Lower leg skin (tissue), 4 donors: ENCODE measurements around the gene PAXX. TPM values are rescaled to one million over a fixed set of nuclear protein-coding genes. Genes with fewer than 3 reads are reported as not detected.

ENCODE experiments used
- DNase-seq, 2 donors: peaks; one replicate each; pipeline ENCODE4 v3.0.0-alpha.2; 2019; ENCODE audit warnings: low spot score in 2 of 2
- H3K4me3 ChIP-seq: fragments of 200-600 bp; sonication (generic); 2 replicates; pipeline ENCODE4 v1.5.1; 2017; ENCODE audit warnings: mild to moderate bottlenecking, low read depth; ENCODE audit not compliant: poor library complexity, severe bottlenecking
- POLR2A ChIP-seq, 2 donors: fragments of 450-650 bp; IDR thresholded peaks; one replicate each; pipeline ENCODE4 v1.6.1; 2016 to 2017; ENCODE audit warnings: antibody characterized with exemption in 2 of 2, mild to moderate bottlenecking in 1 of 2, moderate library complexity in 1 of 2
- WGBS, 2 donors: methylation state at CpG; one replicate each; pipeline ENCODE4 v1.1.5; 2018; 5-methylcytosine and 5-hydroxymethylcytosine counted together
- intact Hi-C: fragments of 100-400 bp; cut with DNase I; formaldehyde crosslinking; loops from one replicate; pipeline ENCODE4 v1.15.0; 2023; ENCODE audit warnings: low total_unique reads
- total RNA-seq, 4 donors: library from RNA; depleted of rRNA; stranded (reverse); fragments of >200 nt; gene quantifications; one replicate each; pipeline ENCODE4 v1.1.0, GENCODE V29; 2016
- TF ChIP-seq, protein P1 (sequence below), 3 donors: fragments of 450-650 bp; IDR thresholded peaks; one replicate each; pipeline ENCODE4 v1.5.1; 2016; ENCODE audit warnings: antibody characterized with exemption in 3 of 3, mild to moderate bottlenecking in 3 of 3, moderate library complexity in 2 of 3

The PAXX gene
- total RNA-seq, 4 donors from 2014 or later: 38.7 to 75.8 (median 58.2) TPM

DNA sequence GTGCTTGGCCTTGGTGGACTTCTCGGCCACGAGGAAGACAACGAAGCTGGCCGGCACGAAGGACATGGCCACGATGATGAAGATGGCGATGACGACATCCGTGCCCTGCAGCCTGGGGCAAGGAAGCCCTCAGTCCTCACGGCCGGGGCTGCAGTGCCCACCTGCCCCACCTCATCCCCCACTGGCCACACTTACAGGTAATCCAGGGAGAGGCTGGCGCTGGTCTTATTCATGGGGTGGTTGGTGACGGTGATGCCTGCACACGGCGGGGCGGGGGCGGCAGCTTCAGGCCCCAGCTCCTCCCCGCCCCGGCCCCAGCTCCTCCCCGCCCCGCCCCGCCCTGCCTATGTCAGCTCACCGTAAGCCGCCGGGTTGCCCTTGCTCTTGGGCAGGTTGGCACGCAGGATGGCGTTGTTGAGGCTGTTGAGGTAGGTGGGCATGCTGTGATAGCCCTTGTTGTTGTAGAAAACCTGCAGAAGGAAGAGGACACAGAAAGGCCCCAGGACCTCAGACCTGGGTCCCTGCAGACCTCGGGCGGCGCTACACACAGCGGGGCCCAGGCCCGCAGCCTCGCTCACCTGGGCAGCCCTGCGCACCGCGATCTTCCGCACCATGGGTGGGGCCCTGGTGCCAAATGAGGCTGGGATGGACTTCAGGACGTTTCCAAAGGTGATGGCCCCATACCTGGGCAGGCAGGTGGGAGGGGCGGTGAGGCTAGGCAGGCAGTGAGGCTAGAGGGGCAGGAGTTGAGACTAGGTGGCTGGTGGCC, 19.9 kb downstream of the PAXX start:
- no peak for DNase-seq
- 91 to 92% methylated on average over 15 to 39 of the region's 39 CpGs for WGBS, 2 donors
- intact Hi-C loops: no loop called here
- TF ChIP-seq, protein P1, sequence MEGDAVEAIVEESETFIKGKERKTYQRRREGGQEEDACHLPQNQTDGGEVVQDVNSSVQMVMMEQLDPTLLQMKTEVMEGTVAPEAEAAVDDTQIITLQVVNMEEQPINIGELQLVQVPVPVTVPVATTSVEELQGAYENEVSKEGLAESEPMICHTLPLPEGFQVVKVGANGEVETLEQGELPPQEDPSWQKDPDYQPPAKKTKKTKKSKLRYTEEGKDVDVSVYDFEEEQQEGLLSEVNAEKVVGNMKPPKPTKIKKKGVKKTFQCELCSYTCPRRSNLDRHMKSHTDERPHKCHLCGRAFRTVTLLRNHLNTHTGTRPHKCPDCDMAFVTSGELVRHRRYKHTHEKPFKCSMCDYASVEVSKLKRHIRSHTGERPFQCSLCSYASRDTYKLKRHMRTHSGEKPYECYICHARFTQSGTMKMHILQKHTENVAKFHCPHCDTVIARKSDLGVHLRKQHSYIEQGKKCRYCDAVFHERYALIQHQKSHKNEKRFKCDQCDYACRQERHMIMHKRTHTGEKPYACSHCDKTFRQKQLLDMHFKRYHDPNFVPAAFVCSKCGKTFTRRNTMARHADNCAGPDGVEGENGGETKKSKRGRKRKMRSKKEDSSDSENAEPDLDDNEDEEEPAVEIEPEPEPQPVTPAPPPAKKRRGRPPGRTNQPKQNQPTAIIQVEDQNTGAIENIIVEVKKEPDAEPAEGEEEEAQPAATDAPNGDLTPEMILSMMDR (IDR thresholded peaks at IDR 0.05): no peak
- no peak for TF ChIP-seq POLR2A (IDR thresholded peaks at IDR 0.05)
- H3K4me3 ChIP-seq: no peak overlapping the region

DNA sequence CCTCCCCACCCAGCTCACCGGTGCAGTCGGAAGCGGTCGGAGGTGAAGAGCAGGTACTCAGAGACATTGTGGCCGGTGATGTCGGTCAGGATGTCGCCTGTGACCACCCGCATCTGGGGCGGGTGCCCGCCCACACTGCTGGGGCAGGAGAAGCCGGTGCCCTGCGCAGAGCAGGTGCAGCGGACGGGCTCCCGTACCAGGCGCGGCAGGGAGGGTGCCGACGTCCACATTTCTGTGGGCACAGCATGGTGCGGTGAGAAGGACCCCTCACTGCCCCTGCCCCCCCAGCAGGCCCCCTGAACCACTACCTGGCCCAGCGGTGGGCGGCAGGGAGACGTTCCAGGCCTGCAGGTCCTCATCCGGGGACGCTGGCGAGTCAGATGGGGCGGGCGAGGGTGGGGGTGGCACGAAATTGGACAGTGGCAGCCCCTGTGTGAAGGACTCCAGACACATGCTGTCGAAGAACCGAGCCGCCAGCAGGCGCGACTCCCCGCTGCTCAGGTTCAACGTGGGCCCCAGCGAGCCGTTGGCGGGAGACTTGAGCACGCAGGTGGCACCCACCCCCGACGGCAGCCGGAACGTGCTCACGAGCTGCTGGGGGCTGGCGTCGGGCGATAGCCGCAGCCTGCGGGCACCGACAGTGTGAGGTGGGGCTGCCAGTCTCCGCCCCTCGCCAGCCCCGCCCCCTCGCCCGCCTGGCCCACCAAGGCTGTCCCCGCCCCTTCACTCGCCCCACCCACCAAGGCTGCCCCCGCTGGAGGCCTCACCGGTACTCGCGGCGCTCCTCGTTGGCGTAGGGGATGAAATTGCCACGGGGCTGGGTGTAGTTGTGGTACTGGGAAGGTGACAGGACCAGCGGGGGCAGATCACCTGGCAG, 20.7 kb downstream of the PAXX start:
- no peak for DNase-seq
- H3K4me3 ChIP-seq: no peak overlapping the region
- WGBS, 2 donors: 92 to 93% methylated on average over 34 to 38 of the region's 67 CpGs
- no peak for TF ChIP-seq POLR2A (IDR thresholded peaks at IDR 0.05)
- TF ChIP-seq, protein P1 (IDR thresholded peaks at IDR 0.05): no peak
- intact Hi-C loops: no loop called here

DNA sequence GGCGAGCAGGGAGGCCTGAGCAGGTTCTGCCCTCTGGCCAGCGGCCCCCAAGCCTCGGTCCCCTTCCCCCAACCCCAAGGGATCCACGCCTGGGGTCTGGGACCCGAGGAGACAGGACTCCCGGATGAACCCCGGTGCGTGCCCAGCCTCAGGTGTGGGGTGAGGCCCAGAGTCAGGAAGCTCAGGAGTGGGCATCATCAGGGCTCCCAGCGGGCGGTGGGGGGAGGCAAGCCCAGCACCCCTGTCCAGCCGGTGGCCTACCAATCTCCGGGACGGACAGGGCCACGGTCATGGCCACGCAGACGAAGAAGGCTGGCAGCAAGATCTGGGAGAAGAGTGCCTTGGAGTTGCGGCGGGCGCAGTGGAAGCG, 21.3 kb downstream of the PAXX start:
- DNase-seq: no peak
- WGBS, 2 donors: 91 to 93% methylated on average over 19 to 20 of the region's 20 CpGs
- TF ChIP-seq POLR2A (IDR thresholded peaks at IDR 0.05): no peak
- TF ChIP-seq, protein P1 (IDR thresholded peaks at IDR 0.05): no peak
- no peak overlapping the region for H3K4me3 ChIP-seq
- intact Hi-C loops: no loop called here

DNA sequence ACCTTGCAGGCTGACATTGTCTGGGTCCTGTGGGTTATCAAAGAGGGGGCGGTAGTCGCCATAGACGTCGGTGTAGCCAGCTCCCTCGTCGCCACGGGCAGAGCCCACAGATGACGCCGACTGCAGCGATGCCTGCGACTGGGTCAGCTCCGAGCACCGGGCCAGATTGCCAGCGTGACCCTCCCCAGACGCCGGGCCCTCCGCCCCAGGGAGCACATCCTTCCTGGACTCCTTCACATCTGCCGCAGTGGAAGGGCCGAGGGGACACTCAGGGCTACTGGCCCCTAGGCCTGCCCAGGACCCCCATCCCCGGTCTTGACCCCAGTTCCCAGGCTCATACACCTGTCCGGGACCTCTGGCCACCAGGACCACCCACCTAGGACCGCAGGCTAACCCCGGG, 21.9 kb downstream of the PAXX start:
- no peak for TF ChIP-seq POLR2A (IDR thresholded peaks at IDR 0.05)
- TF ChIP-seq, protein P1 (IDR thresholded peaks at IDR 0.05): no peak
- no peak overlapping the region for H3K4me3 ChIP-seq
- intact Hi-C loops: no loop called here
- WGBS, 2 donors: 87 to 91% methylated on average over 15 to 23 of the region's 23 CpGs
- no peak for DNase-seq

DNA sequence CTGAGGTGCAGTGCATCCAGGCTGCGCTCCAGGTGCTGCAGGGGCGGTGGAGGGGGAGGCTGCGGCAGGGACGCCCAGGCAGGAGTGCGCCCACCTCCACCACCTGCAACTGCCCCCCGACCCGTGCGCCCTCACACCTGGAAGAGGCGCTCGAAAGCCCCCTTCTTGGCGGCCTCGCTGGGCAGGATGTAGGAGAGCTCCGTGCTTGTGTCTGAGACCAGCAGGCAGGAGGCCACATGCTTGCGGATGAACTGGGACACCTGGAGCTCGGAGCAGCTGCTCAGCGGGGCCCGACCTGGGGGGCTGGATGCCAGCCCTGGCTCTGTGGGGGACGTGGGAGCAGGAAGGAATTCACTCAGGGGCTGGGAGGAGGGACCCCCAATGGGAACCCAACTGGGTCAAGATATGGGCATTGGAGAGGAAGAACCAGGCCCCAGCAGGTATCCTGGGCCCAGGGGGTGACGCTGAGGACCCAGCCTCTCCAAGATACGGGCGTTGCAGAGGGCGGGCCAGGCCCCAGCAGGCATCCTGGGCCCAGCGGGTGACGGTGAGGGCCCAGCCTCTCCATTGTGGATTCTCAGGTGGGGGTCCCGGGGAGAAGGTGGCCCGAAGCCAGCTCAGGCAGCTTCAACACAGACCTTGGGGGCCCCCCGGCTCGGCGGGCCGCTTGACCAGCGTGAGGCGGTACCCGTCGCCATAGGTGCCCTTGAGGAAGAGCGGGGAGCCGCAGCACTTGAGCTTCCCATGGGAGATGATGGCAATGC, 22.7 kb downstream of the PAXX start:
- H3K4me3 ChIP-seq: no peak overlapping the region
- WGBS, 2 donors: 92 to 95% methylated on average over 28 to 35 of the region's 36 CpGs
- TF ChIP-seq, protein P1 (IDR thresholded peaks at IDR 0.05): no peak
- TF ChIP-seq POLR2A (IDR thresholded peaks at IDR 0.05): no peak
- no peak for DNase-seq
- intact Hi-C loops: no loop called here
